ENCODE data around the gene PPT2.
"Not testable (repeated sequence)": the region's sequence is repeated elsewhere in the genome, so short reads cannot be mapped to it uniquely, and the experiment has no call there.

Gene PPT2

GRCh38 chr6:32131439-32131948, 22.4 kb upstream of the PPT2 start:
- Histone ChIP-seq H2AFZ (ENCODE audit: low read depth, low read length) (no peak overlapping the region), H3K9me3 (ENCODE audit: low read length) (no peaks in the 10 kb centered on the region), H3K27me3 (ENCODE audit: insufficient read depth, low read length) (no peaks in the 10 kb centered on the region), H3K4me3 (ENCODE audit: low read length) (no peak overlapping the region), H3K36me3 (ENCODE audit: insufficient read depth, low read length) (peaks cover 6% of the 10 kb centered on the region), H3K4me1 (ENCODE audit: insufficient read depth, low read length) (peaks cover 27% of the 10 kb centered on the region)

GRCh38 chr6:32132110-32132509, 21.8 kb upstream of the PPT2 start:
- H2AFZ ChIP-seq (ENCODE audit: low read depth, low read length) = no peak overlapping the region
- H3K36me3 ChIP-seq (ENCODE audit: insufficient read depth, low read length) = no peaks in the 10 kb centered on the region
- H3K27me3 ChIP-seq (ENCODE audit: insufficient read depth, low read length) = no peaks in the 10 kb centered on the region
- H3K4me1 ChIP-seq (ENCODE audit: insufficient read depth, low read length) = peaks cover 23% of the 10 kb centered on the region
- H3K4me3 ChIP-seq (ENCODE audit: low read length) = no peak overlapping the region
- no peaks in the 10 kb centered on the region for H3K9me3 ChIP-seq (ENCODE audit: low read length)

- Histone ChIP-seq H3K9me3 (ENCODE audit: low read length) (no peaks in the 10 kb centered on the region), H3K4me3 (ENCODE audit: low read length) (no peak overlapping the region), H2AFZ (ENCODE audit: low read depth, low read length) (no peak overlapping the region), H3K4me1 (ENCODE audit: insufficient read depth, low read length) (peaks cover 15% of the 10 kb centered on the region), H3K36me3 (ENCODE audit: insufficient read depth, low read length) (no peaks in the 10 kb centered on the region), H3K27me3 (ENCODE audit: insufficient read depth, low read length) (no peaks in the 10 kb centered on the region)
Observed at GRCh38 chr6:32133786-32134185, 20.2 kb upstream of the PPT2 start.

- Histone ChIP-seq H2AFZ (ENCODE audit: low read depth, low read length) (no peak overlapping the region), H3K27me3 (ENCODE audit: insufficient read depth, low read length) (no peaks in the 10 kb centered on the region), H3K4me3 (ENCODE audit: low read length) (no peak overlapping the region), H3K4me1 (ENCODE audit: insufficient read depth, low read length) (peaks cover 3% of the 10 kb centered on the region), H3K36me3 (ENCODE audit: insufficient read depth, low read length) (no peaks in the 10 kb centered on the region), H3K9me3 (ENCODE audit: low read length) (no peaks in the 10 kb centered on the region)
Observed at GRCh38 chr6:32137454-32137853, 16.5 kb upstream of the PPT2 start.

- Histone ChIP-seq H3K36me3 (ENCODE audit: insufficient read depth, low read length) (no peaks in the 10 kb centered on the region), H3K4me3 (ENCODE audit: low read length) (no peak overlapping the region), H3K9me3 (ENCODE audit: low read length) (no peaks in the 10 kb centered on the region), H3K27me3 (ENCODE audit: insufficient read depth, low read length) (no peaks in the 10 kb centered on the region), H2AFZ (ENCODE audit: low read depth, low read length) (no peak overlapping the region), H3K4me1 (ENCODE audit: insufficient read depth, low read length) (peaks cover 3% of the 10 kb centered on the region)
Observed at GRCh38 chr6:32139590-32139989, 14.4 kb upstream of the PPT2 start.

- H3K27me3 ChIP-seq (ENCODE audit: insufficient read depth, low read length) = no peaks in the 10 kb centered on the region
- H3K4me3 ChIP-seq (ENCODE audit: low read length) = no peak overlapping the region
- H2AFZ ChIP-seq (ENCODE audit: low read depth, low read length) = no peak overlapping the region
- peaks cover 3% of the 10 kb centered on the region for H3K4me1 ChIP-seq (ENCODE audit: insufficient read depth, low read length)
- no peaks in the 10 kb centered on the region for H3K36me3 ChIP-seq (ENCODE audit: insufficient read depth, low read length)
- H3K9me3 ChIP-seq (ENCODE audit: low read length) = no peaks in the 10 kb centered on the region
Observed at GRCh38 chr6:32140420-32141046, 13.4 kb upstream of the PPT2 start.

GRCh38 chr6:32144238-32144637, 9.7 kb upstream of the PPT2 start:
- not testable (repeated sequence) for H3K4me1 ChIP-seq (ENCODE audit: insufficient read depth, low read length); H3K27me3 ChIP-seq (ENCODE audit: insufficient read depth, low read length); H3K9me3 ChIP-seq (ENCODE audit: low read length); H3K36me3 ChIP-seq (ENCODE audit: insufficient read depth, low read length); H3K4me3 ChIP-seq (ENCODE audit: low read length); H2AFZ ChIP-seq (ENCODE audit: low read depth, low read length)

GRCh38 chr6:32146287-32146686, 7.7 kb upstream of the PPT2 start:
- H3K4me1 ChIP-seq (ENCODE audit: insufficient read depth, low read length) = peaks cover 9% of the 10 kb centered on the region
- no peak overlapping the region for H2AFZ ChIP-seq (ENCODE audit: low read depth, low read length)
- no peaks in the 10 kb centered on the region for H3K9me3 ChIP-seq (ENCODE audit: low read length)
- H3K4me3 ChIP-seq (ENCODE audit: low read length) = no peak overlapping the region
- H3K27me3 ChIP-seq (ENCODE audit: insufficient read depth, low read length) = no peaks in the 10 kb centered on the region
- H3K36me3 ChIP-seq (ENCODE audit: insufficient read depth, low read length) = no peaks in the 10 kb centered on the region

- Histone ChIP-seq H3K27me3 (ENCODE audit: insufficient read depth, low read length) (no peaks in the 10 kb centered on the region), H3K4me3 (ENCODE audit: low read length) (no peak overlapping the region), H3K4me1 (ENCODE audit: insufficient read depth, low read length) (peaks cover 11% of the 10 kb centered on the region), H3K36me3 (ENCODE audit: insufficient read depth, low read length) (no peaks in the 10 kb centered on the region), H2AFZ (ENCODE audit: low read depth, low read length) (no peak overlapping the region), H3K9me3 (ENCODE audit: low read length) (no peaks in the 10 kb centered on the region)
Observed at GRCh38 chr6:32146687-32147086, 7.3 kb upstream of the PPT2 start.

- Histone ChIP-seq H2AFZ (ENCODE audit: low read depth, low read length) (no peak overlapping the region), H3K4me3 (ENCODE audit: low read length) (no peak overlapping the region), H3K27me3 (ENCODE audit: insufficient read depth, low read length) (no peaks in the 10 kb centered on the region)
Observed at GRCh38 chr6:32147401-32148132, 6.4 kb upstream of the PPT2 start.

GRCh38 chr6:32148289-32149091, 5.5 kb upstream of the PPT2 start:
- peaks cover 25% of the 10 kb centered on the region for H3K4me1 ChIP-seq (ENCODE audit: insufficient read depth, low read length)

More at GRCh38 chr6:32147401-32148132, 6.4 kb upstream of the PPT2 start:
- Histone ChIP-seq H3K4me1 (ENCODE audit: insufficient read depth, low read length) (peaks cover 19% of the 10 kb centered on the region), H3K9me3 (ENCODE audit: low read length) (no peaks in the 10 kb centered on the region), H3K36me3 (ENCODE audit: insufficient read depth, low read length) (no peaks in the 10 kb centered on the region)

GRCh38 chr6:32149092-32149755, 4.7 kb upstream of the PPT2 start:
- H3K27me3 ChIP-seq (ENCODE audit: insufficient read depth, low read length) = no peaks in the 10 kb centered on the region
- no peaks in the 10 kb centered on the region for H3K36me3 ChIP-seq (ENCODE audit: insufficient read depth, low read length)
- H2AFZ ChIP-seq (ENCODE audit: low read depth, low read length) = no peak overlapping the region
- H3K4me1 ChIP-seq (ENCODE audit: insufficient read depth, low read length) = peaks cover 25% of the 10 kb centered on the region
- no peaks in the 10 kb centered on the region for H3K9me3 ChIP-seq (ENCODE audit: low read length)
- no peak overlapping the region for H3K4me3 ChIP-seq (ENCODE audit: low read length)

More at GRCh38 chr6:32148289-32149091, 5.5 kb upstream of the PPT2 start:
- Histone ChIP-seq H2AFZ (ENCODE audit: low read depth, low read length) (no peak overlapping the region), H3K27me3 (ENCODE audit: insufficient read depth, low read length) (no peaks in the 10 kb centered on the region), H3K4me3 (ENCODE audit: low read length) (no peak overlapping the region), H3K9me3 (ENCODE audit: low read length) (no peaks in the 10 kb centered on the region), H3K36me3 (ENCODE audit: insufficient read depth, low read length) (no peaks in the 10 kb centered on the region)
